T-helper 1 cell treated with Interleukin-12 subunit alpha and Interleukin-12 subunit beta and Interleukin-4 antibody, amounts not matched to agents 30 μg/mL and 1 μg/mL, for 36 hours (primary cell): ENCODE measurements around the gene CACFD1.
"Not testable (repeated sequence)": the region's sequence is repeated elsewhere in the genome, so short reads cannot be mapped to it uniquely, and the experiment has no call there.

Experiments used
- H3K27ac Mint-ChIP-seq: one replicate; pipeline ENCODE4 v1.8.0; 2021; ENCODE audit warnings: mild to moderate bottlenecking, mixed read lengths
- H3K27me3 Mint-ChIP-seq: one replicate; pipeline ENCODE4 v1.8.0; 2021; ENCODE audit warnings: low read depth, mixed read lengths
- H3K36me3 Mint-ChIP-seq: one replicate; pipeline ENCODE4 v1.8.0; 2021; ENCODE audit warnings: low read depth, mixed read lengths
- H3K4me1 Mint-ChIP-seq: one replicate; pipeline ENCODE4 v1.8.0; 2021; ENCODE audit warnings: low read depth, mixed read lengths
- H3K4me3 Mint-ChIP-seq: one replicate; pipeline ENCODE4 v1.8.0; 2021; ENCODE audit warnings: mild to moderate bottlenecking, moderate library complexity, mixed read lengths
- H3K9me3 Mint-ChIP-seq: one replicate; pipeline ENCODE4 v1.8.0; 2021; ENCODE audit warnings: mixed read lengths

CACFD1 gene

DNA sequence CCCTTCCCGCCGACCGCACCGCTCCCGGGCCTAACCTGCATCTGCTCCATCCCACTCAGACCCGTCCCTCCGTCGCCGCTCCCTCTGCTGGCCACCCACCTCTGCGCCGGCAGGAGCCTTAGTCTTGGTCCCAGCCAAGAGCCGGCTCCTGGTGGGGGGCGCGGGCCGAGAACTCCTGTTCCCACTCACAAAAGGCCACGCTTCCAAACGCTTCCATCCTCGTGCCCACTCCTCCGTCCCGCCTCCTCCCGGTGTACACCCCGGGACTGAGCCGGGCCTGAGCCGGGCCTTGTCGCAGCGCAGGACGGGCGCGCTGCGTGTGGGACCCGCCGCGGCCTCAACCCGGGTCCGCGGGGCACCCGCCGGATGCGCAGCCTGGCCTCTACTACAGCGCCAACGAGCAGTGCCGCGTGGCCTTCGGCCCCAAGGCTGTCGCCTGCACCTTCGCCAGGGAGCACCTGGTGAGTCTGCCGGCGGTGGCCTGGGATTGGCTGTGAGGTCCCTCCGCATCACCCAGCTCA lies 30.1 kb upstream of the CACFD1 start:
- Mint-ChIP-seq H3K4me3 (no peak overlapping the region), H3K4me1 (no peaks in the 10 kb centered on the region), H3K9me3 (no peaks in the 10 kb centered on the region), H3K27me3 (peaks cover 22% of the 10 kb centered on the region), H3K36me3 (no peaks in the 10 kb centered on the region), H3K27ac (no peak overlapping the region)

DNA sequence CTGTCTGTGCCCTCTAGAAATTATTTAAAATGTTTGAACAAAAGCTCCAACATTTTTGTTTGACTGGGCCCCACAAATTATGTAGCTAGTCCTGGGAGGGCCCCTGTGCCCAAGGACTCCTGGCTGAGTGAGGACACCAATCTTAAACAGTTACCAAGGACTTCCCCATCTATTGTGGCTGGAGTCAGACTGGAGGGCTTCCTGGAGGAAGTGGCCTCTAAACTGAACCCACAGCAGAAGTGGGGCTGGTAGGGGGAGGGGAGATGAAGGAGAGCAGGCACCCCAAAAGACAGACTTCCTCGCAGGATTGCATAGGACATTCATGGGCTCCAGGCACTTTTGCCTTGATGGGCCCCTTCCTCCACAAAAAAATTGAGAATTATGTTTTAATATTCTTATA lies 29.5 kb upstream of the CACFD1 start:
- Mint-ChIP-seq H3K9me3 (no peaks in the 10 kb centered on the region), H3K27me3 (peaks cover 22% of the 10 kb centered on the region), H3K4me1 (no peaks in the 10 kb centered on the region), H3K4me3 (no peak overlapping the region), H3K27ac (no peak overlapping the region), H3K36me3 (no peaks in the 10 kb centered on the region)

DNA sequence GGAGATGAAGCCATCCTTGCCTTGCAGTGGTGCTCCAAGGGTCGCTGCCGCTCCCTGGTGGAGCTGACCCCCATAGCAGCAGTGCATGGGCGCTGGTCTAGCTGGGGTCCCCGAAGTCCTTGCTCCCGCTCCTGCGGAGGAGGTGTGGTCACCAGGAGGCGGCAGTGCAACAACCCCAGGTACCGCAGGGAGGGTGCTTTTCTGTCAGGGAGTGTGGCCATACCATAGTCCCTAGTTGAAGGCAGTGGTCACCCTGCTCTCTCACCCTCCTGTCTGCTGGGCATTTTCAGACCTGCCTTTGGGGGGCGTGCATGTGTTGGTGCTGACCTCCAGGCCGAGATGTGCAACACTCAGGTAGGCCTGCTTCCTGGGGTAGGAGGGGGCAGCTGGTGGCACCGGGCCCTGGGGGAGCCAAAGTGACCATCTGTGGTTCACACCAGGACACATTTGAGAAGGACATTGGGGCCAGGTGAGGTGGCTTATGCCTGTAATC lies 26.4 kb upstream of the CACFD1 start:
- no peaks in the 10 kb centered on the region for H3K36me3 Mint-ChIP-seq
- H3K27me3 Mint-ChIP-seq: peaks cover 5% of the 10 kb centered on the region
- H3K27ac Mint-ChIP-seq: no peak overlapping the region
- H3K4me1 Mint-ChIP-seq: no peaks in the 10 kb centered on the region
- H3K9me3 Mint-ChIP-seq: no peaks in the 10 kb centered on the region
- H3K4me3 Mint-ChIP-seq: no peak overlapping the region

DNA sequence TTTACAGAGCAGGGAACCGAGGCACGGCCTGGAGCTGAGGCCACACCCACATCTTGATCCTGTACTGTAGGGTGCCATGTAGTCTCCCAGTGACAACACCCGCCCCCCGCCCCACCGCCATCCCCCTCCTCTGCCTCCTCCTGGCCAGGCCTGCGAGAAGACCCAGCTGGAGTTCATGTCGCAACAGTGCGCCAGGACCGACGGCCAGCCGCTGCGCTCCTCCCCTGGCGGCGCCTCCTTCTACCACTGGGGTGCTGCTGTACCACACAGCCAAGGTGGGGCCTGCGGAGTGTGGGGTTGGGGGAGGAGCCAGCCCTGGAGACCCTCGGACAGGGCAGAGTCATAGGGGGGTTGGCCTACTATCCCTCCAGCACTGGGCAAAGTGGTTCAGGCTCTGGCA lies 23.1 kb upstream of the CACFD1 start:
- no peaks in the 10 kb centered on the region for H3K9me3 Mint-ChIP-seq
- H3K27me3 Mint-ChIP-seq: no peaks in the 10 kb centered on the region
- no peak overlapping the region for H3K4me3 Mint-ChIP-seq
- H3K27ac Mint-ChIP-seq: no peak overlapping the region
- H3K4me1 Mint-ChIP-seq: no peaks in the 10 kb centered on the region
- no peaks in the 10 kb centered on the region for H3K36me3 Mint-ChIP-seq

DNA sequence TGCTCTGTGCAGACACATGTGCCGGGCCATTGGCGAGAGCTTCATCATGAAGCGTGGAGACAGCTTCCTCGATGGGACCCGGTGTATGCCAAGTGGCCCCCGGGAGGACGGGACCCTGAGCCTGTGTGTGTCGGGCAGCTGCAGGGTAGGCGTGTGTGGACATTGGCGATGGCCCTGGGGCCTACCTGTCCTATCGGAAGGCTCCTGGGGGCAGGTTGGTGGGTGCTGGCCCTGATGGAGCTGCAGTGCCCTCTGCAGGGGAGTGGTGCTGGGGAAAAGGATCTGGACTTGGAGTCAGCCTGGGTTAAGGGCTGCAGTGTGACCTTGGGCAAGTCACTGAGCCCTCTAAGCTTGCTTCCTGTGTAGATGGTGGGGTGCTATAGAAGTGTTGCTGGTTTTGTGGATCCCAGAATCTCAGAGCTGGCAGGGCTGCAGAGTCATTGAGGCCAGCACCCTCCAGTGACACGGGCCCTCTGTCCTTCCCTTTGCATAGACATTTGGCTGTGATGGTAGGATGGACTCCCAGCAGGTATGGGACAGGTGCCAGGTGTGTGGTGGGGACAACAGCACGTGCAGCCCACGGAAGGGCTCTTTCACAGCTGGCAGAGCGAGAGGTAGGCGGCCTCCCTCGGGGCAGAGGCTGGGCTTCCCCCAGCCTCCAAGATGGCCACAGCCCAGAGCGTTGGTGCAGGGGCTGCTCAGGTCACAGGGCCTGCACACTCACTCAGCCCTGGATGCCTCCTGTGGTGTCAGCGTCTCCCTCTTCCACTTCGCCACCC lies 21.8 kb upstream of the CACFD1 start:
- H3K4me3 Mint-ChIP-seq: no peak overlapping the region
- no peaks in the 10 kb centered on the region for H3K36me3 Mint-ChIP-seq
- H3K27me3 Mint-ChIP-seq: no peaks in the 10 kb centered on the region
- no peaks in the 10 kb centered on the region for H3K9me3 Mint-ChIP-seq
- H3K27ac Mint-ChIP-seq: no peak overlapping the region
- H3K4me1 Mint-ChIP-seq: no peaks in the 10 kb centered on the region

DNA sequence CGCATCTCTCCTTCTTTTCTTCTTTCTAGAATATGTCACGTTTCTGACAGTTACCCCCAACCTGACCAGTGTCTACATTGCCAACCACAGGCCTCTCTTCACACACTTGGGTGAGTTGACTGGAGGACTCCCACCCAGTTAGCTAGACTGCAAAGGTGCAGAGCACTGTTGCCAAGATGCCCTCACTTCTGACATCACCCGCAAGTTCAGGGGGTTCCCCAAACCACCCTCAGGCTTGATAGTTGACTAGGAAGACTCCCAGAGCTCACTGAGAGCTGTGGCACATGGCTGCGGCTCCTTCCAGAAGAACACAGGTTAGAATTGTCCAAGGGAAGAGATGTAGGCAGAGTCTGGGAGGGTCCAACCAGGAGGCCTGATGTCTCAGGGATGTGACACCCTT lies 20.4 kb upstream of the CACFD1 start:
- no peaks in the 10 kb centered on the region for H3K9me3 Mint-ChIP-seq
- no peak overlapping the region for H3K4me3 Mint-ChIP-seq
- no peak overlapping the region for H3K27ac Mint-ChIP-seq
- H3K4me1 Mint-ChIP-seq: no peaks in the 10 kb centered on the region
- no peaks in the 10 kb centered on the region for H3K27me3 Mint-ChIP-seq
- H3K36me3 Mint-ChIP-seq: no peaks in the 10 kb centered on the region

DNA sequence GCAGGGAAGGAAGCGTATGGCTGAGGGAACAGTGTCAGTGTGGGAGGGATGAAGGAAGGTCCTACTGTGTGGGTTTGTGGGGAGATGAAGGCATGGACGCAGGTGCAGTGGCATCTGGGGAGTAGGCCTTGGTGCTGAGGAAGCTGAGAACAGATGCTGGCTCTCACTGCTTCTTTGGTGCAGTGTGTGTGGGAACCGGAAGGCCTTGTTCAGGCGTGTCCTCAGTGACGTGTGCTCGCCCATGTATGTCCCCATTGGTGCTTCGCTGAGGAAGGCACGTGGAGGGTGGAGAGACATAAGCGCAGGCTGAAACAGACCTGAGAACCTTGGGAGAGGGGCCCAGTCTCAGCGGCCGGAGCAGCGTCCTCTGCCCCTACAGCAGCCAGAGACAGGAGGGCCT lies 18.9 kb upstream of the CACFD1 start:
- Mint-ChIP-seq H3K36me3 (no peaks in the 10 kb centered on the region), H3K27me3 (no peaks in the 10 kb centered on the region), H3K9me3 (no peaks in the 10 kb centered on the region), H3K4me1 (no peaks in the 10 kb centered on the region), H3K27ac (no peak overlapping the region), H3K4me3 (no peak overlapping the region)

DNA sequence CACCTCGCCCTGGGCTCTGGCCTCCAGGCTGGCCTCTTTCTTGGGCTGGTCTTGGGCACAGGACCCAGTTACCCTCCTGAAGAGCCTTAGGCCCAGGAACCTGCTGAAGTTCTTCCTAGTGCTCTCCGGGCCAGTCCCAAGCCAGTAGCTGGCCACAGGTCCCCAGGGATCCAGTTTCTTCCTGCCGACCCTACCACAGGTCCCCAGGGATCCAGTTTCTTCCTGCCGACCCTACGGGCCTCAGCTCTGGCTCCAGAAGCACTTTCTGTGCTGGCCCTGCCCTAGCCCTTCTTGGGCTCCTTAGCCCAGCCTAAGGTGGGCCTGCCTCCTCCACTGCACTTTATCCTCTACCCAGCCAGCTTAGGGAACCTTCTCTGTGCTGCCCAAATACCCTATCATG lies 18.2 kb upstream of the CACFD1 start:
- H3K36me3 Mint-ChIP-seq: no peaks in the 10 kb centered on the region
- no peaks in the 10 kb centered on the region for H3K9me3 Mint-ChIP-seq
- no peaks in the 10 kb centered on the region for H3K4me1 Mint-ChIP-seq
- no peaks in the 10 kb centered on the region for H3K27me3 Mint-ChIP-seq
- no peak overlapping the region for H3K27ac Mint-ChIP-seq
- H3K4me3 Mint-ChIP-seq: no peak overlapping the region

DNA sequence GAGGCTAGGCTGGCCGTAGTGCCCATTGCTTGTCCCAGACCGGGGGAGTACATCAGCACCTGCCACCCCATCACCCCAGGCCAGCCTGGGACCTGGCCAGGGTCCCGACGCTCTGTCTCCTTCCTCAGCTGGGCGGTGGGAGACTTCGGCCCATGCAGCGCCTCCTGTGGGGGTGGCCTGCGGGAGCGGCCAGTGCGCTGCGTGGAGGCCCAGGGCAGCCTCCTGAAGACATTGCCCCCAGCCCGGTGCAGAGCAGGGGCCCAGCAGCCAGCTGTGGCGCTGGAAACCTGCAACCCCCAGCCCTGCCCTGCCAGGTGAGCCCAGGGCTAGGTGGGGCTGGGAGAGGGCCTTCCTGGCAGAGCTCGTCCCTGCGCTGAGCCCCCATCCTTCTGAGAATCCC lies 16.5 kb upstream of the CACFD1 start:
- H3K27ac Mint-ChIP-seq: no peak overlapping the region
- no peaks in the 10 kb centered on the region for H3K27me3 Mint-ChIP-seq

DNA sequence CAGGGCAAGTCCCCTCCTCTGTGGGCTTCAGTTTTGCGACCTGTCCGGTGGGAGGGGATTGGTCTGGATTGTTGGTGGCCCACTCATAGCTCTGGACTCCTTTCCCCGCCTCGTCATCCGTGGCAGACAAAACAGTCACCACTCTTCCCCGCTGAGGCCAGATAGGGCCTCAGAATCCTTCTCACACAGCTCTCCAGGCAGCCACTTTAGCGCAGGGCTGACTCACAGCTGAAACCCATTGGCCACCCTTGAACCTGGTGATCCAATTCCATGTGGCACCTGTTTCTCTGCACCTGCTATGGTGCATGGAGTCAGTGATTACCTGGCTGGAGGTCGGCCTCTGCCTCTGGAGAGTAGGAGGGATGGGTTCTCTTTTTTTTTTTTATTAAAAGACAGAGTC lies 15.8 kb upstream of the CACFD1 start:
- H3K27me3 Mint-ChIP-seq: no peaks in the 10 kb centered on the region
- no peak overlapping the region for H3K4me3 Mint-ChIP-seq
- no peaks in the 10 kb centered on the region for H3K36me3 Mint-ChIP-seq
- no peaks in the 10 kb centered on the region for H3K4me1 Mint-ChIP-seq
- no peak overlapping the region for H3K27ac Mint-ChIP-seq
- no peaks in the 10 kb centered on the region for H3K9me3 Mint-ChIP-seq

More for the DNA sequence above, 16.5 kb upstream of the CACFD1 start:
- no peak overlapping the region for H3K4me3 Mint-ChIP-seq
- H3K36me3 Mint-ChIP-seq: no peaks in the 10 kb centered on the region
- no peaks in the 10 kb centered on the region for H3K4me1 Mint-ChIP-seq
- no peaks in the 10 kb centered on the region for H3K9me3 Mint-ChIP-seq

DNA sequence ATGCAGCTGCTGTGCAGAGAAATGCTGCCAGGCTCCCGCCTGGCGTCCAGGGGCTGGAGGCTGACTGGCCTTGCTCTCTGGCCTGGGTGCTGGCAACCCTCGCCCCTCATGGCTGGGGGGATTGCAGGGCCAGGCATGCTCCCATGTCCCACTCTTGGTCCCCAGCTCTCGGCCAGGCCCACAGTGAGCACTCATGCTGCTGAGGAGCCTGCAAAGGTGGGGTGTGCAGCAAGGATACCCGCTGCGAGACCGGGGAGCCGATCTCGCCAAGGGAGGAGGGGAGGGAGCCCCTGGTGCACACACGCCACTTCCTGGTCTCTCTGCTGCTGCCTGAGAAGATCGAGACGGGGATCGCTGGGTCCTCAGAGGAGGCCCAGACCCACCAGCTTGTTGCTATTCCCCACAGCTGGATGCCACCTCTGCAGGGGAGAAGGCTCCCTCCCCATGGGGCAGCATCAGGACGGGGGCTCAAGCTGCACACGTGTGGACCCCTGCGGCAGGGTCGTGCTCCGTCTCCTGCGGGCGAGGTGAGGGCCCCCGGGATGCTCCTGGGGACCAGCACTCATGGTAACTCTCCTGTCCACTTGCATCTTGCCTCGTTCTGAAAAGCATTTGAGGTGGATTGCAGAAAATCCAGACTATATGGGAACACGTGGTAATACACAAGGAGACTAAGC lies 14.3 kb upstream of the CACFD1 start:
- no peaks in the 10 kb centered on the region for H3K4me1 Mint-ChIP-seq
- H3K27ac Mint-ChIP-seq: no peak overlapping the region
- H3K36me3 Mint-ChIP-seq: no peaks in the 10 kb centered on the region
- H3K9me3 Mint-ChIP-seq: no peaks in the 10 kb centered on the region
- no peaks in the 10 kb centered on the region for H3K27me3 Mint-ChIP-seq
- H3K4me3 Mint-ChIP-seq: no peak overlapping the region

DNA sequence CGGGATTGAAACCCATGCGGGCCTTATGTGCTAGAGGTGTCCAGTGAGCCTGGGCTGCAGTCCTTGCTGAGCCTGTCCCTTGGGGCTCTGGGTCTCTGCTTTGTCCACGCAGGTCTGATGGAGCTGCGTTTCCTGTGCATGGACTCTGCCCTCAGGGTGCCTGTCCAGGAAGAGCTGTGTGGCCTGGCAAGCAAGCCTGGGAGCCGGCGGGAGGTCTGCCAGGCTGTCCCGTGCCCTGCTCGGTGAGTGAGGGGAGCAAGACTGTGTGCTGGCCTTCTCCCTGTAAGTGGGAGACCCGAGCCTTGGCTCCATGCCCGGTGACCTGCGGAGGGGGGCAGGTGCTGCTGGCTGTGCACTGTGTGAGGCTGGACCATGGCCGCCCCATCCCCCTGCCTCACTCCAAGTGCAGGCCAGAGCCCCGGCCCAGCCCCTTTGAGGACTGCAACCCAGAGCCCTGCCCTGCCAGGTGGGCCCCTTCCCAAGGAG lies 11.2 kb upstream of the CACFD1 start:
- no peak overlapping the region for H3K27ac Mint-ChIP-seq
- H3K27me3 Mint-ChIP-seq: no peaks in the 10 kb centered on the region
- no peaks in the 10 kb centered on the region for H3K9me3 Mint-ChIP-seq
- H3K36me3 Mint-ChIP-seq: no peaks in the 10 kb centered on the region
- no peak overlapping the region for H3K4me3 Mint-ChIP-seq
- H3K4me1 Mint-ChIP-seq: no peaks in the 10 kb centered on the region

DNA sequence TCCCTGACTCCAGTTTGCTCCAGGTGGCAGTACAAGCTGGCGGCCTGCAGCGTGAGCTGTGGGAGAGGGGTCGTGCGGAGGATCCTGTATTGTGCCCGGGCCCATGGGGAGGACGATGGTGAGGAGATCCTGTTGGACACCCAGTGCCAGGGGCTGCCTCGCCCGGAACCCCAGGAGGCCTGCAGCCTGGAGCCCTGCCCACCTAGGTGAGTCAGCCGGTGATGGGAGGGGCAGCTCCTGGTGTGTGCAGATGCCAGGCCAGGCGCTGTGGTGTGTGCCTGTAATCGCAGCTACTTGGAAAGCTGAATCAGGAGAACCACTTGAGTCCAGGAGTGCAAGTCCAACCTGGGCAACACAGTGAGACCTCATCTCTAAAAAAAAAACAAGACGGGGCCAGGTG lies 10.0 kb upstream of the CACFD1 start:
- Mint-ChIP-seq H3K36me3 (no peaks in the 10 kb centered on the region), H3K4me1 (no peaks in the 10 kb centered on the region), H3K27ac (no peak overlapping the region), H3K4me3 (no peak overlapping the region), H3K27me3 (no peaks in the 10 kb centered on the region), H3K9me3 (no peaks in the 10 kb centered on the region)

DNA sequence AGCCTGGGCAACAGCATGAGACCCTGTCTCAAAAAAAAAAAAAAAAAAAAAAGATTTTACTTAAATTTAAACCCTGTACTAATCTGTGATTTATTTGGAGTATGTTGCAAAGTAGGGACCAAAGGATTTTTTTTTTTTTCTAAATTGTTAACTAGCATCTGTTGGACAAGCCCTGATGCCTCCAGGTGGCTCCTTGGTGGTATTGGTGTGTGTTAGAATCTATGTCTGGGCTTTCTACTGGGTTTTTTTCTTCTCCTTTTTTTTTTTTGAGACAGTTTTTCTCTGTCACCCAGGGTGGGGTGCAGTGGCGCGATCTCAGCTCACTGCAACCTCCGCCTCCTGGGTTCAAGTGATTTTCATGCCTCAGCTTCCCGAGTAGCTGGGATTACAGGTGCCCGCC lies 7.9 kb upstream of the CACFD1 start:
- not testable (repeated sequence) for H3K36me3 Mint-ChIP-seq, H3K4me1 Mint-ChIP-seq, H3K4me3 Mint-ChIP-seq, H3K27ac Mint-ChIP-seq, H3K9me3 Mint-ChIP-seq, H3K27me3 Mint-ChIP-seq

DNA sequence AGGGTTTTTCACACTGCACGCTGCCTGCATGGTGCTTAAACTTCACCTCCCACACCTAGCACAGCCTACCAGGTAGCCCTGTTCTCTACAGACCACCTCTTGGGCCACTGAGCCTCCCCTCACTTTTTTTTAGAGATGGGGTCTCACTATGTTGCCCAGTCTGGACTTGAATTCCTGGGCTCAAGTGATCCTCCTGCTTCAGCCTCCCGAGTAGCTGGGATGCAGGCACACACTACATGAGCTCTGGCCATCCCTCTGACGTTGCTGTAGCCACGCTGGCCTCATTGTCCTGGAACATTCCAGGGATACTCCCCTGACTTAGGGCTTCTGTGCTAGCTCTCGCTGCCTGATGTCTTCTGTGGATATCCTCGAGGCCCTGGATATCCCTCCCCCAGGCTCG lies 7.2 kb upstream of the CACFD1 start:
- H3K4me1 Mint-ChIP-seq: no peaks in the 10 kb centered on the region
- H3K9me3 Mint-ChIP-seq: no peaks in the 10 kb centered on the region
- no peak overlapping the region for H3K27ac Mint-ChIP-seq
- no peaks in the 10 kb centered on the region for H3K36me3 Mint-ChIP-seq
- no peaks in the 10 kb centered on the region for H3K27me3 Mint-ChIP-seq
- no peak overlapping the region for H3K4me3 Mint-ChIP-seq
